Loucy (cell line): ENCODE data around the gene ISCU.

Experiments
- H2AFZ ChIP-seq: fragments of 200-600 bp; sonication (generic); 2 replicates; pipeline ENCODE4 v1.6.0; 2016; ENCODE audit warnings: antibody characterized with exemption, mild to moderate bottlenecking, low read length, moderate library complexity
- H3F3A ChIP-seq: fragments of 200-600 bp; 2 replicates; pipeline ENCODE4 v1.6.0; 2016; ENCODE audit warnings: antibody characterized with exemption, low read depth, mild to moderate bottlenecking
- H3K27me3 ChIP-seq: fragments of 200-600 bp; sonication (generic); 2 replicates; pipeline ENCODE4 v1.6.1; 2014; ENCODE audit warnings: low read length, mild to moderate bottlenecking; ENCODE audit not compliant: insufficient read depth, poor library complexity, severe bottlenecking
- H3K36me3 ChIP-seq: fragments of 200-600 bp; sonication (generic); 2 replicates; pipeline ENCODE4 v1.6.1; 2016; ENCODE audit warnings: low read length; ENCODE audit not compliant: insufficient read depth
- H3K4me1 ChIP-seq: fragments of 200-600 bp; sonication (generic); 2 replicates; pipeline ENCODE4 v1.5.1; 2014; ENCODE audit warnings: low read length, mild to moderate bottlenecking; ENCODE audit not compliant: insufficient read depth, poor library complexity, severe bottlenecking
- H3K4me2 ChIP-seq: fragments of 200-600 bp; sonication (generic); 2 replicates; pipeline ENCODE4 v1.6.0; 2014; ENCODE audit warnings: antibody characterized with exemption, low read length, low read depth, mild to moderate bottlenecking; ENCODE audit not compliant: poor library complexity, severe bottlenecking
- H3K4me3 ChIP-seq: fragments of 200-600 bp; sonication (generic); 2 replicates; pipeline ENCODE4 v1.5.1; 2014; ENCODE audit warnings: low read length, mild to moderate bottlenecking, mixed read lengths; ENCODE audit not compliant: poor library complexity, severe bottlenecking
- H3K79me2 ChIP-seq: fragments of 200-600 bp; sonication (generic); 2 replicates; pipeline ENCODE4 v1.6.1; 2014; ENCODE audit warnings: low read length; ENCODE audit not compliant: insufficient read depth
- H3K9ac ChIP-seq: fragments of 200-600 bp; sonication (generic); 2 replicates; pipeline ENCODE4 v1.6.0; 2014; ENCODE audit warnings: mild to moderate bottlenecking, low read depth, low read length, moderate library complexity; ENCODE audit not compliant: poor library complexity, severe bottlenecking
- H3K9me2 ChIP-seq: fragments of 200-600 bp; sonication (generic); replicated peaks from 2 replicates; pipeline ENCODE4 v1.6.1; 2016; ENCODE audit warnings: low read depth, low read length, mixed read lengths
- H3K9me3 ChIP-seq: fragments of 200-600 bp; sonication (generic); 2 replicates; pipeline ENCODE4 v1.6.1; 2014; ENCODE audit warnings: mild to moderate bottlenecking, antibody characterized with exemption, low read length, low read depth; ENCODE audit not compliant: insufficient read depth
- H4K20me1 ChIP-seq: fragments of 200-600 bp; sonication (generic); 2 replicates; pipeline ENCODE4 v1.6.0; 2014; ENCODE audit warnings: antibody characterized with exemption, low read length, mild to moderate bottlenecking; ENCODE audit not compliant: insufficient read depth, poor library complexity, severe bottlenecking
- CTCF ChIP-seq: fragments of 200-600 bp; sonication (generic); conservative IDR thresholded peaks from 2 replicates; pipeline ENCODE4 v1.5.1; 2014; ENCODE audit warnings: mild to moderate bottlenecking, antibody characterized with exemption, low read length
- EZH2phosphoT487 ChIP-seq: fragments of 200-600 bp; IDR thresholded peaks from 2 replicates; pipeline ENCODE4 v1.6.1; 2018; ENCODE audit warnings: antibody characterized with exemption, mild to moderate bottlenecking, moderate library complexity, borderline replicate concordance

The ISCU gene

GRCh38 chr12:108518101-108518715 lies 44.2 kb upstream of the ISCU start:
- peaks cover 15% of the 10 kb centered on the region for H3K79me2 ChIP-seq
- H3K9ac ChIP-seq: no peak overlapping the region
- peaks cover 11% of the 10 kb centered on the region for H3K4me1 ChIP-seq
- H3K27me3 ChIP-seq: no peaks in the 10 kb centered on the region
- H3K9me3 ChIP-seq: no peaks in the 10 kb centered on the region
- no peaks in the 10 kb centered on the region for H4K20me1 ChIP-seq
- peaks cover 52% of the 10 kb centered on the region; the same call in 1 of the 2 replicates for H3K36me3 ChIP-seq
- TF ChIP-seq CTCF (no peak), EZH2phosphoT487 (no peak)
- no peaks in the 10 kb centered on the region for H3K9me2 ChIP-seq
- no peak overlapping the region for H2AFZ ChIP-seq
- H3K4me3 ChIP-seq: no peak overlapping the region
- H3K4me2 ChIP-seq: no peak overlapping the region
- no peaks in the 10 kb centered on the region for H3F3A ChIP-seq

- Histone ChIP-seq H3F3A (no peaks in the 10 kb centered on the region), H3K9ac (no peak overlapping the region), H3K4me1 (peaks cover 11% of the 10 kb centered on the region), H4K20me1 (no peaks in the 10 kb centered on the region), H3K4me3 (no peak overlapping the region), H3K9me3 (no peaks in the 10 kb centered on the region), H3K4me2 (no peak overlapping the region), H3K36me3 (peaks cover 59% of the 10 kb centered on the region; the same call in 1 of the 2 replicates), H3K9me2 (no peaks in the 10 kb centered on the region), H3K27me3 (no peaks in the 10 kb centered on the region), H2AFZ (no peak overlapping the region), H3K79me2 (peaks cover 15% of the 10 kb centered on the region)
- no peak for TF ChIP-seq CTCF
- no peak for TF ChIP-seq EZH2phosphoT487
Measured at GRCh38 chr12:108518716-108519496, 43.5 kb upstream of the ISCU start.

GRCh38 chr12:108519558-108519957 lies 42.8 kb upstream of the ISCU start:
- no peak overlapping the region for H3K4me2 ChIP-seq
- no peaks in the 10 kb centered on the region for H3F3A ChIP-seq
- peaks cover 11% of the 10 kb centered on the region for H3K4me1 ChIP-seq
- TF ChIP-seq CTCF: peak; percentile 36
- TF ChIP-seq EZH2phosphoT487: no peak
- peaks cover 15% of the 10 kb centered on the region for H3K79me2 ChIP-seq
- H3K9me3 ChIP-seq: no peaks in the 10 kb centered on the region
- no peaks in the 10 kb centered on the region for H3K27me3 ChIP-seq
- no peaks in the 10 kb centered on the region for H4K20me1 ChIP-seq
- H3K9me2 ChIP-seq: no peaks in the 10 kb centered on the region
- peaks cover 66% of the 10 kb centered on the region; the same call in 1 of the 2 replicates for H3K36me3 ChIP-seq
- no peak overlapping the region for H3K9ac ChIP-seq
- no peak overlapping the region for H3K4me3 ChIP-seq
- no peak overlapping the region for H2AFZ ChIP-seq
